Left renal cortex interstitium (tissue), 4 donors: Measurements from ENCODE around the gene NAMPT. TPM values are rescaled to one million over a fixed set of nuclear protein-coding genes. Genes with fewer than 3 reads are reported as not detected.
"Not testable (repeated sequence)": the region's sequence is repeated elsewhere in the genome, so short reads cannot be mapped to it uniquely, and the experiment has no call there.

Source experiments
- DNase-seq, 4 donors: peaks; one replicate each; pipeline ENCODE4 v3.0.0-alpha.2; 2013; ENCODE audit warnings: low read depth in 4 of 4, low spot score in 2 of 4, missing footprints in 1 of 4
- polyA plus RNA-seq, 4 donors: library from polyadenylated mRNA; unstranded; fragments of 120-200 nt; gene quantifications; one replicate each; pipeline ENCODE4 v1.2.1, GENCODE V29; 2013; ENCODE audit not compliant: insufficient read length in 4 of 4

NAMPT gene
- polyA plus RNA-seq, 4 donors, result 34.6 to 45.0 (median 41.4) TPM

- no peak for DNase-seq
Measured at GRCh38 chr7:106305732-106306131, 20.9 kb upstream of the NAMPT start.

- no peak for DNase-seq
Measured at GRCh38 chr7:106304568-106304967, 19.8 kb upstream of the NAMPT start.

GRCh38 chr7:106298631-106299030, 13.8 kb upstream of the NAMPT start:
- DNase-seq, result not testable (repeated sequence)

GRCh38 chr7:106298155-106298554, 13.4 kb upstream of the NAMPT start:
- DNase-seq, result not testable (repeated sequence)

- DNase-seq, result no peak
Measured at GRCh38 chr7:106294334-106294733, 9.6 kb upstream of the NAMPT start.

- no peak for DNase-seq
Measured at GRCh38 chr7:106291247-106291646, 6.5 kb upstream of the NAMPT start.

- DNase-seq, result no peak
Measured at GRCh38 chr7:106290319-106290718, 5.5 kb upstream of the NAMPT start.

GRCh38 chr7:106289848-106290247, 5.1 kb upstream of the NAMPT start:
- DNase-seq, result no peak

- no peak for DNase-seq
Measured at GRCh38 chr7:106288263-106288662, 3.5 kb upstream of the NAMPT start.

- DNase-seq, result no peak
Measured at GRCh38 chr7:106287786-106288185, 3.0 kb upstream of the NAMPT start.

- no peak for DNase-seq
Measured at GRCh38 chr7:106285855-106286492, 1.2 kb upstream of the NAMPT start.

- DNase-seq, result peak; percentile 88 to 92 (median 89)
Measured at GRCh38 chr7:106285051-106285854, 470 bp upstream of the NAMPT start.

GRCh38 chr7:106283831-106284713, 711 bp downstream of the NAMPT start:
- DNase-seq, result peak in 3 of 4 donors; percentile 27 to 42 (median 36)

- no peak for DNase-seq
Measured at GRCh38 chr7:106283501-106283830, 1.3 kb downstream of the NAMPT start.

GRCh38 chr7:106282852-106283251, 1.9 kb downstream of the NAMPT start:
- DNase-seq, result no peak

- DNase-seq, result no peak
Measured at GRCh38 chr7:106282390-106282789, 2.4 kb downstream of the NAMPT start.

GRCh38 chr7:106281585-106282318, 3.0 kb downstream of the NAMPT start:
- DNase-seq, result no peak

- no peak for DNase-seq
Measured at GRCh38 chr7:106281127-106281526, 3.7 kb downstream of the NAMPT start.

- no peak for DNase-seq
Measured at GRCh38 chr7:106279425-106280197, 5.2 kb downstream of the NAMPT start.

GRCh38 chr7:106278695-106279094, 6.1 kb downstream of the NAMPT start:
- no peak for DNase-seq
